AG04449 (cell line): ENCODE measurements around the gene PKN1.

ENCODE experiments used
- CTCF ChIA-PET: fragments of 350-600 bp; formaldehyde crosslinking; extraction: SDS; loops from one replicate; lab custom pipeline; 2021; ENCODE audit warnings: antibody characterized with exemption; lab: Yijun Ruan, JAX
- POLR2A ChIA-PET: fragments of 400-600, 350-600 bp; formaldehyde crosslinking; extraction: SDS; loops from one replicate; lab custom pipeline; 2020; ENCODE audit warnings: antibody characterized with exemption, inconsistent platforms; lab: Yijun Ruan, JAX
- DNase-seq: peaks from one replicate; pipeline ENCODE4 v3.0.0-alpha.2; 2010; ENCODE audit warnings: low read depth, low spot score
- H3K4me3 ChIP-seq: 2 replicates; pipeline ENCODE4 v1.5.1; 2011; ENCODE audit warnings: low read depth, mild to moderate bottlenecking, control low read depth, low read length
- CTCF ChIP-seq: IDR thresholded peaks from one replicate; pipeline ENCODE4 v1.5.1; 2011; ENCODE audit warnings: mild to moderate bottlenecking, moderate library complexity, low read length, control low read depth, inconsistent platforms; ENCODE audit not compliant: insufficient read depth; ENCODE audit errors: missing control alignments

PKN1 gene

GRCh38 chr19:14519245-14519859, 86.2 kb downstream of the PKN1 start:
- no peak for TF ChIP-seq CTCF
- ChIA-PET CTCF (interaction anchor here (0.8 to 1.6 kb wide), 3 partner anchors 8 to 16 kb away, joined by 3 to 4 read pairs (median 3); no protein-coding TSS in a partner anchor), POLR2A (no interaction called here)
- H3K4me3 ChIP-seq, result no peak overlapping the region
- no peak for DNase-seq

GRCh38 chr19:14519860-14520407, 86.8 kb downstream of the PKN1 start:
- TF ChIP-seq CTCF, result no peak
- ChIA-PET POLR2A (no interaction called here), CTCF (interaction anchor here (0.8 to 1.3 kb wide), 3 partner anchors 9 to 42 kb away, joined by 3 read pairs; no protein-coding TSS in a partner anchor)
- no peak for DNase-seq
- no peak overlapping the region for H3K4me3 ChIP-seq

GRCh38 chr19:14520543-14520942, 87.4 kb downstream of the PKN1 start:
- H3K4me3 ChIP-seq, result no peak overlapping the region
- no peak for TF ChIP-seq CTCF
- POLR2A ChIA-PET, result no interaction called here
- CTCF ChIA-PET, result interaction anchor here (0.9 to 1.3 kb wide), 2 partner anchors 8 to 42 kb away, joined by 3 read pairs; no protein-coding TSS in a partner anchor
- DNase-seq, result no peak
